Vagina (tissue), 2 donors: ENCODE data around the gene BAG3.

Experiments
- CTCF ChIP-seq, 3 experiments: fragments of 450-650 bp in 2 of 3; fragments of 200-600 bp in 1 of 3; sonication (generic) in 1 of 3; IDR thresholded peaks; one replicate each; pipeline ENCODE4 v1.5.1; 2017 to 2019; ENCODE audit warnings: antibody characterized with exemption in 3 of 3, mild to moderate bottlenecking in 2 of 3, moderate library complexity in 2 of 3
- POLR2AphosphoS5 ChIP-seq, 2 donors: sonication (generic); formaldehyde crosslinking; IDR thresholded peaks; one replicate each; pipeline ENCODE4 v1.9.0; 2017; ENCODE audit warnings: antibody characterized with exemption in 2 of 2, mild to moderate bottlenecking in 2 of 2, low read depth in 1 of 2; ENCODE audit not compliant: insufficient read depth in 1 of 2

GRCh38 chr10:119640875-119641526 is 10.2 kb upstream of the BAG3 start:
- TF ChIP-seq CTCF (IDR thresholded peaks at IDR 0.05) (no peak), POLR2AphosphoS5 (IDR thresholded peaks at IDR 0.05; ENCODE audit: insufficient read depth in 1 of 2, low read depth in 1 of 2) (no peak)
